ENCODE results near the gene ADGRV1.

ADGRV1 gene

DNA sequence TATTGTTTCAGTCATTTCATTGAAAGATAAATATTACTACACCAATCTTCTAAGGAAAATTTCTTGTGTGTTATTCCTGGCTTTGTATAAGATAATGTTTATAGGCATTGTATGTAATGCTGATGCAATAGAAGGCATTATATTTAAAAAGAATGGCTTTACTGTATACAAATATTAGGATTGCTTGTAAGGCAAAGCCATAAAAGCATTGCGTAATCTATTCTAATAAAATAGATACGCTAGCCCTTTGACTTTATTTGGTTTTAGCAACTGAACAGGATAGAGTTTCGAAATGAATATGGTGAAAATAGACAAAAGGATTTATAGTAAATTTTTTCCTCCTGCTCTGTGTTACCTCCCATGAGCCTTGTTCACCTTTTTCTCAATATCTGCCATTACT, 23.7 kb upstream of the ADGRV1 start:
- no peak overlapping the region for H3K9ac ChIP-seq (ENCODE audit: low read length)
- no peaks in the 10 kb centered on the region for H3K27me3 ChIP-seq (ENCODE audit: control insufficient read depth, insufficient read depth, low read length)

DNA sequence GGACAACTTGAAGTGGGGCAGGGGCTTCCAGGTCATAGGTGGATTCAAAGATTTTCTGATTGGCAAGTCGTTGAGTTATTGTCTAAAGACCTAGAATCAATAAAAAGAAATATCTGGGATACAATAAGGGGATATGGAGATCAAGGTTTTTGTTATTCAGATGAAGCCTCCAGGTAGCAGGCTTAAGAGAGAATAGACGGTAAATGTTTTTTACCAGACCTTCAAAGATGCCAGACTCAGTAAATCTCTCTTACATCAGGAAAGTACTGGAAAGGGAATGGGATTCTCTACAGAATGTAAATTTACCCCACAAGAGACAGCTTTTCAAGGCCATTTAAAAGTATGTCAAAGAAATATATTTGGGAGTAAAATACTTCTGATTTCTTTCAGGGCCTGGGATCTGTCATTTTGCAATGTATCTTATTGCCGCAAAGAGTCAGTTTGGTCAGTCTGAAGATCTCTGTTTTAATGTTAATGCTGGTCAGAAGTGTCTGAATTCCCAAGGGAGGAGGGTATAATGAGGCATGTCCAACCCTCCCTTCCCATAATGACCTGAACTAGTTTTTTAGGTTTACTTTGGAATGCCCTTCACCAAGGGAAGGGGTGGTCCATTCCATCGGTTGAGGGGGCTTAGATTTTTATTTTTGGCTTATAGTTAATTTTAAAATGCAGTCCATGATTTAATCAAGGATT, 15.6 kb upstream of the ADGRV1 start:
- H3K36me3 ChIP-seq (ENCODE audit: control insufficient read depth, low read depth, low read length), result no peaks in the 10 kb centered on the region
- no peak overlapping the region for H3K9ac ChIP-seq (ENCODE audit: low read length)
- H3K9me3 ChIP-seq (ENCODE audit: control insufficient read depth, low read depth, low read length), result no peaks in the 10 kb centered on the region
- H3K4me3 ChIP-seq (ENCODE audit: low read length), result peak overlapping the region; percentile 17
- no peaks in the 10 kb centered on the region for H3K27me3 ChIP-seq (ENCODE audit: control insufficient read depth, insufficient read depth, low read length)
- peak overlapping the region; percentile 19 for H3K27ac ChIP-seq (ENCODE audit: low read length)
- peaks cover 36% of the 10 kb centered on the region for H3K4me1 ChIP-seq (ENCODE audit: control insufficient read depth, low read depth, low read length)

More for the DNA sequence above, 23.7 kb upstream of the ADGRV1 start:
- Histone ChIP-seq H3K4me3 (ENCODE audit: low read length) (no peak overlapping the region), H3K27ac (ENCODE audit: low read length) (no peak overlapping the region), H3K9me3 (ENCODE audit: control insufficient read depth, low read depth, low read length) (no peaks in the 10 kb centered on the region), H3K36me3 (ENCODE audit: control insufficient read depth, low read depth, low read length) (no peaks in the 10 kb centered on the region), H3K4me1 (ENCODE audit: control insufficient read depth, low read depth, low read length) (peaks cover 16% of the 10 kb centered on the region)

GRCh38 chr5:90545511-90545910, 13.1 kb upstream of the ADGRV1 start:
- Histone ChIP-seq H3K27ac (ENCODE audit: low read length) (no peak overlapping the region), H3K27me3 (ENCODE audit: control insufficient read depth, insufficient read depth, low read length) (no peaks in the 10 kb centered on the region), H3K4me3 (ENCODE audit: low read length) (no peak overlapping the region), H3K9ac (ENCODE audit: low read length) (no peak overlapping the region), H3K36me3 (ENCODE audit: control insufficient read depth, low read depth, low read length) (no peaks in the 10 kb centered on the region), H3K9me3 (ENCODE audit: control insufficient read depth, low read depth, low read length) (no peaks in the 10 kb centered on the region), H3K4me1 (ENCODE audit: control insufficient read depth, low read depth, low read length) (peaks cover 42% of the 10 kb centered on the region)

DNA sequence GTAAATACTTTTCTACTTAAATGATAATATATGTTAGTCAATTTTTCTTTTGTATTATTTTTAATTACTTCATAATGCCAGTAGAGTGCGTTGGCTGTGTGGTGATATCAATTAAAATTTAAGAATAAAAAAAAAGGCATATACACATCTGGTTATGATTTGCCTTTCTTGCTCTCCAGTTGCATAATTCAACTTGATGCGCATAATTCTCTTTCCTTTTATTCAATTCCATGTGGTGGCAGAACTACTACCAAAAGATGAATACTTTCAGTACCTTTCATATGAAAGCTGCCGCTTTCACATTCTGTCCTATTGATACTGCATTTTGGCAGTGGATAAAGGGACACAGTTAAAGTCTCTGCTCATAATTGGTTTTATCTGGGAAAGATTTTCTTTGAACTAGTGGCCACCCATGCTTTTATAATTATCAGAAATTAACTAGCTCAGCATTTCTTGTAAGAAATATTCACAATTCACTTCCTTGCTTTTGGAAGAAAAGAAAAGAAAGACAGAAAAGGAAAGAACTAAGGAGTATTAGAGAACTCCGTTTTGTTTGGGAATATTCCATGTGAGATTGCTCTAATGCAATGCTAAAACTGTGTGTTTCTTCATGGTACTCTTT, 12.3 kb upstream of the ADGRV1 start:
- Histone ChIP-seq H3K9ac (ENCODE audit: low read length) (no peak overlapping the region), H3K27me3 (ENCODE audit: control insufficient read depth, insufficient read depth, low read length) (no peaks in the 10 kb centered on the region), H3K9me3 (ENCODE audit: control insufficient read depth, low read depth, low read length) (no peaks in the 10 kb centered on the region), H3K4me3 (ENCODE audit: low read length) (no peak overlapping the region), H3K36me3 (ENCODE audit: control insufficient read depth, low read depth, low read length) (no peaks in the 10 kb centered on the region), H3K4me1 (ENCODE audit: control insufficient read depth, low read depth, low read length) (peaks cover 42% of the 10 kb centered on the region), H3K27ac (ENCODE audit: low read length) (no peak overlapping the region)

DNA sequence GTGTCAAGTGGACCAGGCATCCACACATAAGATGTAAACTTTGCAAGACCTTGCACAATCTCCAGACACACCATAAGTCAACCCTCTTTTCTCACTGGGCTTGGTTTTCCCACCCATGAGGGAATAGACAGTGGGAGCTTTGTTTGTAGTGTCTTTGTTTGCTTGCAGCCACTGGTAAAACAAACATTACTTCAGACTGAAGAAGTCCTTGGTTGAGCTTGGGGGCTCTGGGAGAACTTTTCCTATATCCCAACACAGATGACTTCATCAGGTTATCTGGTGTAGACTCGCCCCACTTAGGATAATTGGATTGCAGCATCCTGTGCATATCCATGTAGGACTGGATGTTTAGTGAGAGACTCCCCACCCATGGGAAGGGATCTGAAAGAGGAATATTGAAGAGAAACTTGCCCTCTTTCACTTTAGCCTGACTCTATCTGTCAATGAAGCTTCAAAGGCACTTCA, 11.5 kb upstream of the ADGRV1 start:
- no peaks in the 10 kb centered on the region for H3K9me3 ChIP-seq (ENCODE audit: control insufficient read depth, low read depth, low read length)
- H3K36me3 ChIP-seq (ENCODE audit: control insufficient read depth, low read depth, low read length), result no peaks in the 10 kb centered on the region
- peaks cover 42% of the 10 kb centered on the region for H3K4me1 ChIP-seq (ENCODE audit: control insufficient read depth, low read depth, low read length)
- H3K27me3 ChIP-seq (ENCODE audit: control insufficient read depth, insufficient read depth, low read length), result no peaks in the 10 kb centered on the region
- H3K9ac ChIP-seq (ENCODE audit: low read length), result no peak overlapping the region
- H3K27ac ChIP-seq (ENCODE audit: low read length), result no peak overlapping the region
- H3K4me3 ChIP-seq (ENCODE audit: low read length), result no peak overlapping the region

DNA sequence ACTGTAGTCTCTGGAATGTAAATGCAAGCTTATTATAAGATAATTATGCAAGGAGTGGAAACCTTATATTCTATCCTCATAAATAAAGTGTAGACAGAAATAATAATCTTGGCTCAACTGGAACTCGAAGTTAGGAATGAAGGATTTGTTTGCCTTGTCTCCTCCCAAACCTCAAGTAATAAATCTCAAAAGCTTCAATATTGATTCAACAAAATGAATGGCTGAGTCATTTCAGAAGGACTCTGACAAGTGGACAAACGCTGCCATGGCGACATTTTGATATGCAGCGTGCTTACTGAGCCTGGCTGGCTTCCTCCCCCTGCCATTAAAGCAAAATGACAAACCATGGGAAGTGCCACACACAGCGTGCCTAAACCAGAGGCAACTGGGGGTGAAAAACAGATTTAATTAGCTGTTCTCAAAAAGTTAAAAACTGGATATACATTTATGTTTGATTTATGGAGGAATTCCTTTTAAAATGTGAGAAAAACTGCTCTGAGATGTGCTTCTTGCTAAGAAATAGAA, 10.5 kb upstream of the ADGRV1 start:
- H3K4me1 ChIP-seq (ENCODE audit: control insufficient read depth, low read depth, low read length), result peaks cover 36% of the 10 kb centered on the region
- H3K9me3 ChIP-seq (ENCODE audit: control insufficient read depth, low read depth, low read length), result no peaks in the 10 kb centered on the region
- no peak overlapping the region for H3K27ac ChIP-seq (ENCODE audit: low read length)
- no peaks in the 10 kb centered on the region for H3K27me3 ChIP-seq (ENCODE audit: control insufficient read depth, insufficient read depth, low read length)
- no peak overlapping the region for H3K9ac ChIP-seq (ENCODE audit: low read length)
- H3K36me3 ChIP-seq (ENCODE audit: control insufficient read depth, low read depth, low read length), result no peaks in the 10 kb centered on the region
- H3K4me3 ChIP-seq (ENCODE audit: low read length), result peak overlapping the region; percentile 26

DNA sequence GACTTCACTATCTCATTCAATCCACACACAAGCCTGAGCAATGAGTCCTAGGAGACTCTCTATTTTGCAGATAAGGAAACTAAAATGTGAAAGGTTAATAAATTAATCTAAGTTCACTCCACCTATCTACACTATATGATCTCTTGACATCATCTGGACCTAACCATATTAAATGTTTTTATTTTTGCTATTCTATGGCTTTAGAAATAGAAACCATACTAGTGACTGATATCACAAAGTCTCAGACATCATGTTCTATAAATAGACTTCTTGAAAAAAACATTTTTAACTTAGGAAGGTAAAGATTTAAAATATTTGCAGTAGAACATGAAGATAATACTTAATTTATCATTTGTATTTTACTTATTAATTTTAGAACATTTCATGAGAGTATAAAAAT, 9.4 kb upstream of the ADGRV1 start:
- Histone ChIP-seq H3K9ac (ENCODE audit: low read length) (no peak overlapping the region), H3K4me3 (ENCODE audit: low read length) (no peak overlapping the region), H3K4me1 (ENCODE audit: control insufficient read depth, low read depth, low read length) (peaks cover 32% of the 10 kb centered on the region), H3K36me3 (ENCODE audit: control insufficient read depth, low read depth, low read length) (no peaks in the 10 kb centered on the region), H3K9me3 (ENCODE audit: control insufficient read depth, low read depth, low read length) (no peaks in the 10 kb centered on the region), H3K27me3 (ENCODE audit: control insufficient read depth, insufficient read depth, low read length) (no peaks in the 10 kb centered on the region), H3K27ac (ENCODE audit: low read length) (no peak overlapping the region)

- no peak overlapping the region for H3K4me3 ChIP-seq (ENCODE audit: low read length)
- peaks cover 37% of the 10 kb centered on the region for H3K4me1 ChIP-seq (ENCODE audit: control insufficient read depth, low read depth, low read length)
- H3K27me3 ChIP-seq (ENCODE audit: control insufficient read depth, insufficient read depth, low read length), result no peaks in the 10 kb centered on the region
- no peak overlapping the region for H3K27ac ChIP-seq (ENCODE audit: low read length)
- H3K36me3 ChIP-seq (ENCODE audit: control insufficient read depth, low read depth, low read length), result no peaks in the 10 kb centered on the region
- H3K9me3 ChIP-seq (ENCODE audit: control insufficient read depth, low read depth, low read length), result no peaks in the 10 kb centered on the region
- no peak overlapping the region for H3K9ac ChIP-seq (ENCODE audit: low read length)
Observed at GRCh38 chr5:90549729-90550275, 8.8 kb upstream of the ADGRV1 start.

DNA sequence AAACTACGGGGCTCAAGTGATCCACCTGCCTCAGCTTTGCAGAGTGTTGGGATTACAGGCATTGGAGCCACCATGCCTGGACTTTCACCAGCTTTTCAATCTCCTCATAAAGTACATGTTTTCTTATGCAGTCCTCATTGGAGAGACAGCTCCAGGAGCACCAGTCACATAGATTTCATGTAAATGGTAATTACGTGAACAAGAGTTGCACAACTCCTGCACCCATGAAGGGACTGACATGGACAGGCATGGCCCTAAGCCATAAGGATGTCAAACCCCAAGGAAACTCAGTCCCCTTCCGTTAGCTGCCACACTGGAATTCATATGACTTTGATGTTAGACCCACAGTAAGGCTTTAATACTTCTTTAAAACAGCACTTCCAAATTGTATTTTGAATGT, 7.6 kb upstream of the ADGRV1 start:
- no peaks in the 10 kb centered on the region for H3K27me3 ChIP-seq (ENCODE audit: control insufficient read depth, insufficient read depth, low read length)
- H3K9ac ChIP-seq (ENCODE audit: low read length), result no peak overlapping the region
- peaks cover 46% of the 10 kb centered on the region for H3K4me1 ChIP-seq (ENCODE audit: control insufficient read depth, low read depth, low read length)

GRCh38 chr5:90551376-90551775, 7.2 kb upstream of the ADGRV1 start:
- no peak overlapping the region for H3K27ac ChIP-seq (ENCODE audit: low read length)
- peaks cover 45% of the 10 kb centered on the region for H3K4me1 ChIP-seq (ENCODE audit: control insufficient read depth, low read depth, low read length)
- H3K9ac ChIP-seq (ENCODE audit: low read length), result no peak overlapping the region
- no peaks in the 10 kb centered on the region for H3K9me3 ChIP-seq (ENCODE audit: control insufficient read depth, low read depth, low read length)
- H3K4me3 ChIP-seq (ENCODE audit: low read length), result no peak overlapping the region
- no peaks in the 10 kb centered on the region for H3K27me3 ChIP-seq (ENCODE audit: control insufficient read depth, insufficient read depth, low read length)
- no peaks in the 10 kb centered on the region for H3K36me3 ChIP-seq (ENCODE audit: control insufficient read depth, low read depth, low read length)

More for the DNA sequence above, 7.6 kb upstream of the ADGRV1 start:
- Histone ChIP-seq H3K4me3 (ENCODE audit: low read length) (no peak overlapping the region), H3K9me3 (ENCODE audit: control insufficient read depth, low read depth, low read length) (no peaks in the 10 kb centered on the region), H3K27ac (ENCODE audit: low read length) (no peak overlapping the region), H3K36me3 (ENCODE audit: control insufficient read depth, low read depth, low read length) (no peaks in the 10 kb centered on the region)

- H3K36me3 ChIP-seq (ENCODE audit: control insufficient read depth, low read depth, low read length), result no peaks in the 10 kb centered on the region
- no peaks in the 10 kb centered on the region for H3K27me3 ChIP-seq (ENCODE audit: control insufficient read depth, insufficient read depth, low read length)
- H3K27ac ChIP-seq (ENCODE audit: low read length), result no peak overlapping the region
Observed at GRCh38 chr5:90553711-90554110, 4.9 kb upstream of the ADGRV1 start.

More at GRCh38 chr5:90553711-90554110, 4.9 kb upstream of the ADGRV1 start:
- no peak overlapping the region for H3K4me3 ChIP-seq (ENCODE audit: low read length)
- H3K4me1 ChIP-seq (ENCODE audit: control insufficient read depth, low read depth, low read length), result peaks cover 36% of the 10 kb centered on the region
- H3K9ac ChIP-seq (ENCODE audit: low read length), result no peak overlapping the region
- no peaks in the 10 kb centered on the region for H3K9me3 ChIP-seq (ENCODE audit: control insufficient read depth, low read depth, low read length)

All from iPS-18a (cell line).